Astrocyte (in vitro differentiated cells and primary cell): ENCODE data around the gene VAT1L.

Source experiments
- EZH2 ChIP-seq: IDR thresholded peaks from 2 replicates; pipeline ENCODE4 v1.6.1; 2012; ENCODE audit warnings: mild to moderate bottlenecking, low read length, inconsistent platforms; ENCODE audit not compliant: insufficient read depth
- TF ChIP-seq, protein P1 (sequence below): IDR thresholded peaks from 2 replicates; pipeline ENCODE4 v1.5.1; 2011; ENCODE audit warnings: low read depth, mild to moderate bottlenecking, inconsistent platforms, low read length, moderate library complexity; ENCODE audit not compliant: insufficient read depth

GRCh38 chr16:77931058-77931457 lies 142.7 kb downstream of the VAT1L start:
- TF ChIP-seq, protein P1, sequence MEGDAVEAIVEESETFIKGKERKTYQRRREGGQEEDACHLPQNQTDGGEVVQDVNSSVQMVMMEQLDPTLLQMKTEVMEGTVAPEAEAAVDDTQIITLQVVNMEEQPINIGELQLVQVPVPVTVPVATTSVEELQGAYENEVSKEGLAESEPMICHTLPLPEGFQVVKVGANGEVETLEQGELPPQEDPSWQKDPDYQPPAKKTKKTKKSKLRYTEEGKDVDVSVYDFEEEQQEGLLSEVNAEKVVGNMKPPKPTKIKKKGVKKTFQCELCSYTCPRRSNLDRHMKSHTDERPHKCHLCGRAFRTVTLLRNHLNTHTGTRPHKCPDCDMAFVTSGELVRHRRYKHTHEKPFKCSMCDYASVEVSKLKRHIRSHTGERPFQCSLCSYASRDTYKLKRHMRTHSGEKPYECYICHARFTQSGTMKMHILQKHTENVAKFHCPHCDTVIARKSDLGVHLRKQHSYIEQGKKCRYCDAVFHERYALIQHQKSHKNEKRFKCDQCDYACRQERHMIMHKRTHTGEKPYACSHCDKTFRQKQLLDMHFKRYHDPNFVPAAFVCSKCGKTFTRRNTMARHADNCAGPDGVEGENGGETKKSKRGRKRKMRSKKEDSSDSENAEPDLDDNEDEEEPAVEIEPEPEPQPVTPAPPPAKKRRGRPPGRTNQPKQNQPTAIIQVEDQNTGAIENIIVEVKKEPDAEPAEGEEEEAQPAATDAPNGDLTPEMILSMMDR = no peak
- TF ChIP-seq EZH2 = no peak
